K562 (cell line): Measurements from ENCODE around the gene LUZP1. TPM values are rescaled to one million over a fixed set of nuclear protein-coding genes. Genes with fewer than 3 reads are reported as not detected.

Source experiments
- ATAC-seq: fragments of 200-7000 bp; cut with Tn5 transposase; 3 replicates; pipeline ENCODE4 v1.9.1; 2020; ENCODE audit warnings: moderate library complexity
- BruUV-seq: library from RNA; stranded (reverse); fragments of 400-500 nt; replicated peaks from 2 replicates; lab custom pipeline; 2021; lab: Mats Ljungman, UMichigan
- CTCF ChIA-PET: fragments of 300-600 bp; formaldehyde crosslinking; extraction: SDS; loops from one replicate; lab custom pipeline; 2021; ENCODE audit warnings: low intra/inter-chr PET ratio; lab: Yijun Ruan, JAX
- POLR2A ChIA-PET: fragments of 300-600, 350-650 bp; sonication (Branson Sonifier 250); formaldehyde crosslinking; extraction: SDS; loops from one replicate; lab custom pipeline; 2021; ENCODE audit warnings: antibody characterized with exemption, inconsistent platforms; lab: Yijun Ruan, JAX
- DNase-seq, 4 experiments: peaks; one replicate each; pipeline versions ENCODE4 v3.0.0 to v3.0.0-alpha.2; 2011 to 2018; ENCODE audit warnings: low spot score in 3 of 4, mixed read lengths in 3 of 4; ENCODE audit errors: extremely low read depth in 1 of 4
- FAIRE-seq: peaks from 2 replicates; lab custom pipeline; 2011; peaks lifted over from hg19 to GRCh38; lab: Jason Lieb, UNC
- H2AFZ ChIP-seq: 2 replicates; pipeline ENCODE4 v1.6.0; 2011; ENCODE audit warnings: low read depth, low read length, control low read depth, inconsistent platforms
- H3K27ac ChIP-seq: fragments of 200-600 bp; 3 replicates; pipeline ENCODE4 v1.8.0; 2011; ENCODE audit warnings: low read depth, mild to moderate bottlenecking, control low read depth, inconsistent platforms, low read length, moderate library complexity, mixed read lengths; ENCODE audit errors: extremely low read depth
- H3K27me3 ChIP-seq, 2 experiments: fragments of 300-600 bp in 1 of 2; 2 replicates in 1 of 2; 3 replicates in 1 of 2; pipeline versions ENCODE4 v1.6.0 to v1.8.0; 2011; ENCODE audit warnings: inconsistent platforms in 2 of 2, low read length in 2 of 2, mild to moderate bottlenecking in 1 of 2, mixed read lengths in 1 of 2, moderate library complexity in 1 of 2; ENCODE audit not compliant: control insufficient read depth in 2 of 2, insufficient read depth in 2 of 2
- H3K36me3 ChIP-seq: fragments of 300-600 bp; 3 replicates; pipeline ENCODE4 v1.8.0; 2011; ENCODE audit warnings: mild to moderate bottlenecking, low read length, inconsistent platforms; ENCODE audit not compliant: control insufficient read depth, insufficient read depth
- H3K4me1 ChIP-seq, 2 experiments: fragments of 200-600 bp in 1 of 2; replicated peaks in 1 of 2; 2 replicates in 1 of 2; 3 replicates in 1 of 2; pipeline versions ENCODE4 v1.5.1 to v1.8.0; 2011; ENCODE audit warnings: inconsistent platforms in 2 of 2, low read length in 2 of 2, mild to moderate bottlenecking in 1 of 2, mixed read lengths in 1 of 2, moderate library complexity in 1 of 2; ENCODE audit not compliant: control insufficient read depth in 2 of 2, insufficient read depth in 2 of 2
- H3K4me2 ChIP-seq: 2 replicates; pipeline ENCODE4 v1.6.1; 2011; ENCODE audit warnings: low read length, control low read depth, inconsistent platforms, mixed read lengths; ENCODE audit not compliant: insufficient read depth
- H3K4me3 ChIP-seq: fragments of 200-600 bp; sonication (generic), shearing (Covaris generic); 2 replicates; pipeline ENCODE4 v1.5.1; 2016; ENCODE audit warnings: control low read depth, inconsistent platforms
- H3K79me2 ChIP-seq: fragments of 200-600 bp; 3 replicates; pipeline ENCODE4 v1.8.0; 2011; ENCODE audit warnings: low read length, inconsistent platforms; ENCODE audit not compliant: control insufficient read depth, insufficient read depth
- H3K9ac ChIP-seq, 2 experiments: 2 replicates each; pipeline versions ENCODE4 v1.6.0 to v1.6.1; 2011; ENCODE audit warnings: low read depth in 2 of 2, low read length in 2 of 2, control low read depth in 1 of 2, inconsistent platforms in 1 of 2, mild to moderate bottlenecking in 1 of 2, mixed read lengths in 1 of 2; ENCODE audit not compliant: insufficient read depth in 1 of 2
- H3K9me1 ChIP-seq: one replicate; pipeline ENCODE4 v1.6.0; 2011; ENCODE audit warnings: inconsistent platforms, mild to moderate bottlenecking, low read length, moderate library complexity; ENCODE audit not compliant: control insufficient read depth, insufficient read depth
- H3K9me3 ChIP-seq: replicated peaks from 2 replicates; pipeline ENCODE4 v1.5.1; 2011; ENCODE audit warnings: low read depth, low read length, inconsistent platforms; ENCODE audit not compliant: control insufficient read depth, insufficient read depth
- H4K20me1 ChIP-seq: replicated peaks from 2 replicates; pipeline ENCODE4 v1.6.1; 2011; ENCODE audit warnings: low read length, inconsistent platforms, mixed read lengths; ENCODE audit not compliant: control insufficient read depth, insufficient read depth
- GTF2F1 ChIP-seq: IDR thresholded peaks from 2 replicates; pipeline ENCODE4 v1.6.1; 2011; ENCODE audit warnings: low read depth, low read length, improper control_type of control experiment
- MLX ChIP-seq, 2 experiments: fragments of 450-650 bp in 1 of 2; sonication (generic) in 1 of 2; formaldehyde crosslinking; conservative IDR thresholded peaks; 2 replicates each; pipeline versions ENCODE4 v1.4.0 to v1.8.1; 2020 to 2022; ENCODE audit warnings: mild to moderate bottlenecking in 1 of 2, missing genetic modification reagents in 1 of 2
- MXI1 ChIP-seq: IDR thresholded peaks from 2 replicates; pipeline ENCODE4 v1.6.1; 2011; ENCODE audit warnings: low read depth, mild to moderate bottlenecking, improper control_type of control experiment, low read length
- NCOR1 ChIP-seq: fragments of 450-650 bp; IDR thresholded peaks from 2 replicates; pipeline ENCODE4 v1.6.1; 2016; ENCODE audit warnings: mild to moderate bottlenecking, moderate library complexity
- NFATC3 ChIP-seq: fragments of 450-650 bp; IDR thresholded peaks from 2 replicates; pipeline ENCODE4 v1.6.1; 2017; ENCODE audit warnings: mild to moderate bottlenecking
- NONO ChIP-seq, 2 experiments: fragments of 200-400 bp in 1 of 2; fragments of 450-650 bp in 1 of 2; formaldehyde crosslinking in 1 of 2; IDR thresholded peaks; 2 replicates each; pipeline ENCODE4 v1.6.1; 2017; ENCODE audit warnings: low read depth in 2 of 2, mild to moderate bottlenecking in 2 of 2, moderate library complexity in 2 of 2, low read length in 1 of 2
- PBX2 ChIP-seq, 2 experiments: IDR thresholded peaks in 1 of 2; conservative IDR thresholded peaks in 1 of 2; 2 replicates each; pipeline ENCODE4 v1.6.1; 2016; ENCODE audit warnings: low read depth in 2 of 2, mild to moderate bottlenecking in 1 of 2, missing compliant biosample characterization in 1 of 2, missing genetic modification characterization in 1 of 2, moderate library complexity in 1 of 2
- RNF219 ChIP-seq: fragments of 250-450 bp; sonication (Bioruptor Pico); IDR thresholded peaks from 2 replicates; pipeline ENCODE4 v1.5.0; 2022; ENCODE audit warnings: mild to moderate bottlenecking
- SREBF2 ChIP-seq: sonication (generic); formaldehyde crosslinking; IDR thresholded peaks from 2 replicates; pipeline ENCODE4 v1.4.0; 2020; ENCODE audit warnings: mild to moderate bottlenecking, missing genetic modification reagents
- SRSF9 ChIP-seq: fragments of 200-400 bp; formaldehyde crosslinking; IDR thresholded peaks from 2 replicates; pipeline ENCODE4 v1.6.1; 2017; ENCODE audit warnings: low read depth, low read length, borderline replicate concordance
- WGBS: fragments of 100-300 bp; shearing (Covaris generic); methylation state at CpG from one replicate; pipeline ENCODE4 v1.1.6; 2016; ENCODE audit warnings: low coverage, mixed read lengths; ENCODE audit not compliant: insufficient coverage; ENCODE audit errors: missing lambda C conversion rate; 5-methylcytosine and 5-hydroxymethylcytosine counted together
- in situ Hi-C: fragments of 300-500 bp; cut with MboI; formaldehyde crosslinking; loops from 4 replicates; pipeline ENCODE4 v1.15.0; 2018; ENCODE audit warnings: inconsistent platforms, mixed read lengths
- intact Hi-C: fragments of 100-400 bp; cut with micrococcal nuclease; formaldehyde crosslinking; loops from 2 replicates; pipeline ENCODE4 v1.14.2; 2022
- polyA plus RNA-seq, 8 experiments: library from polyadenylated mRNA; depleted of rRNA in 4 of 8; stranded (reverse) in 5 of 8; unstranded in 3 of 8; fragments of >200 nt; fragmentation: Nextera tagmentation in 2 of 8; fragmentation: Illumina TruSeq in 1 of 8; extraction: Ambion mirVana in 2 of 8; extraction: Trizol in 1 of 8; gene quantifications; 2 replicates each; pipeline versions ENCODE4 v1.2.1 to v1.2.3, GENCODE V29; 2011 to 2014; ENCODE audit warnings: inconsistent platforms in 1 of 8, missing spikeins in 1 of 8
- total RNA-seq, 7 experiments: library from RNA; depleted of rRNA in 6 of 7; stranded (reverse); fragments of >200 nt in 6 of 7; fragmentation: Illumina TruSeq in 2 of 7; extraction: Trizol in 2 of 7; gene quantifications; 2 replicates each; pipeline versions ENCODE4 v1.2.1 to v1.2.3, GENCODE V29; 2011 to 2021; ENCODE audit warnings: low replicate concordance in 1 of 7

Gene LUZP1
- total and polyA plus RNA-seq, 9 of the 15 experiments (the other 6 are each of a cell fraction or from before 2014, with no cell fraction given): 6.5 to 19.1 (median 12.4) TPM

GRCh38 chr1:23057301-23057700, 111.4 kb downstream of the LUZP1 start (continued):
- no peak for TF ChIP-seq RNF219 (CRISPR knock-in tag)

- Histone ChIP-seq H4K20me1 (no peaks in the 10 kb centered on the region), H3K9ac (no peak overlapping the region), H3K9me3 (no peaks in the 10 kb centered on the region)
- DNase-seq (no peak), FAIRE-seq (no peak), ATAC-seq (no peak)
- WGBS: 66% methylated on average over 4 of the region's 4 CpGs
- TF ChIP-seq GTF2F1: no peak
- TF ChIP-seq MLX (CRISPR knock-in tag; conservative IDR thresholded peaks at IDR 0.05): no peak
- no peak for TF ChIP-seq PBX2 (CRISPR knock-in tag; IDR thresholded peaks at IDR 0.05; ENCODE audit: low read depth)
- no peak for TF ChIP-seq PBX2 (tag; conservative IDR thresholded peaks at IDR 0.05; ENCODE audit: low read depth)
- TF ChIP-seq SRSF9: no peak
- no peak for TF ChIP-seq MXI1
- no peak for TF ChIP-seq NCOR1
- TF ChIP-seq NFATC3: no peak
- TF ChIP-seq NONO (IDR thresholded peaks at IDR 0.05; ENCODE audit: low read depth in 2 of 2, low read length in 1 of 2): no peak
- TF ChIP-seq SREBF2 (CRISPR knock-in tag): no peak
- TF ChIP-seq, all 486 proteins: peak for 0
- H3K4me1 ChIP-seq: peaks cover 0 to 4% of the 10 kb centered on the region in 2 experiments; a peak in 1 of 5 replicates
- no peak overlapping the region for H3K4me2 ChIP-seq
- peaks cover 42% of the 10 kb centered on the region for H3K79me2 ChIP-seq
- ChIA-PET POLR2A (interaction anchor here (1.0 kb wide), 1 partner anchor 11 kb away, joined by 3 read pairs; no protein-coding TSS in a partner anchor), CTCF (no interaction called here)
- H3K4me3 ChIP-seq: no peak overlapping the region
- intact Hi-C loops: no loop called here
- no peak overlapping the region for H3K27ac ChIP-seq
- in situ Hi-C loops: no loop called here
- no peaks in the 10 kb centered on the region for H3K27me3 ChIP-seq
- H3K36me3 ChIP-seq: peaks cover 56% of the 10 kb centered on the region
- no peaks in the 10 kb centered on the region for H3K9me1 ChIP-seq
- BruUV-seq: no TSS peak
- H2AFZ ChIP-seq: no peak overlapping the region
These were observed 117.3 kb downstream of the LUZP1 start for GRCh38 chr1:23051290-23051909.
